ENCODE data around the gene MRPL55. TPM values are rescaled to one million over a fixed set of nuclear protein-coding genes. Genes with fewer than 3 reads are reported as not detected.

The MRPL55 gene
- 69.1 and 72.9 TPM in 2 replicates for total RNA-seq

DNA sequence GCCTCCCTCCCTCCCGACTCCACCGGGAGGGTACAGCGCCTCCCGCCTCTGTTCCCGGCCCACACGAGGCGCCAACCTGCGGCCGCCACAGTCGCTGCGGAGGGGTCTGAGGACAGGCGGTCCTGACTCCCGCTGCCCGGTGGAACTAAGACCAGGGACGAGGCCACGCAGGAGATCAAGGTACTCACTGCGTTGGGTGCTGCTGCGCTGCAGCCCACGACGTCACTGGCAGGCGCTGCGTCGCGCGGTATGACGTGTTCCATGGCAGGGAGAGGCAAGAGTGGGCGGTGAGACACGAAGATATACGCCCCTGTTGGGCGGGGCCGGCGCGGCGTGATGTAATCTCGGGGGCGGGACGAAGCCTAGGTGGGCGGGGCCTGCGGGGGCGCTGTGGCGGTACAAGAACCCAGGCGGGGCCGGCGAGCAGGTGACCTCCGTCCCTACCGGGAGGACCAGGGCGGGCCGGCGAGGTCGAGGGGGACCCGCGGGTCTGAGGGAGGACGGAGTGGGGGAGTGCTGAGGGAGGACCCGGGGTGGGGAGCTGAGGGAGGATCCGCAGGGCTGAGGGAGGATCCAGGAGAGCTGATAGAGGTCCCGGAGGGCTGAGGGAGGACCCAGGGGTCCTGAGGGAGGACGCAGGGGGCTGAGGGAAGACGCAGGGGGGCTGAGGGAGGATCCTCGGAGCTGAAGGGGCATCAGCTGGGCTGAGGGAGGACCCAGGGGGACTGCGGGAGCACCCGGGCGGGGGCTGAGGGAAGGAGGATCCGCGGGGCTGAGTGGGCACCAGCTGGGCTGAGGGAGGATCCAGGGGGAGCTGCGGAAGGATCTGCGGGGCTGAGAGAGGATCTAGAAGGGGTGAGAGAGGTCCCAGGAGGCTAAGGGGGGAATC is at the start of gene MRPL55:
MRPL55 (minus strand) TSS at position 227 of the 889 bp plus-strand sequence. CDS start 1,039 bp downstream, outside the sequence.

DNA sequence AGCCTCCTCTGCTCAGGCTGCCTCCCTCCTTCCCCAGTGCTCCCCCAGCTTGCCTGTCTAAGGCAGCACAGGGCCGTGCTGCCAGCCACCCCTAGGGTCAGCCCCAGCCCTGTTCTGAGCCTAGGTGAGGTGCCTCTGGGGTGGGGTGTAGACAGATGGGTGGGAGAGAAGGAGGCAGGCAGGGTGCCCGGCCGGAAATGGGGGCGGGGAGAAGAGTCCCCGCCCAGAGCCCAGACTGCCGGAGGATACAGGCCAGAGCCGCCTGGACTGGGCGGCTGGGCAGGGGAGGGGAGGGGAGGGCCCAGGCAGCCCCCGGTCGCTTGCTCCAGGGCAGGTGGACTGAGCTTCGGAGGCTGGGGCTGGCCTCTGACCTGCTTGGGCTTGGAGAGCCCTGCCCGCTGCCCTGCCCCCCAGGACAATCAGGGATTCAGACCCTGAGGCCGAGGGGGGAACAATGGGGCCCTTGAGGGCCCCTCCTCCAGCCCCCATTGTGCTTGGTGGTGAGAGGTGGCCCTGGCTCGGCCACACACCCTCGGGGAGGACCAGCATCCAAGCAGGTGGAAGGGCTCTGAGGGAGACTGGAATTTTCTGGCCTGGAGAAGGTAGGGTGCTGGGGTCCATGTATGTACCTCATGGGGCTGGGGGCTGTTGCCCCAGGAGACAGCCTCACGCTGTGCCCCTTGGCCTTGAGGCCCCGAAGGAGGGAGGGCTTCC is 40.5 kb upstream of the MRPL55 start, which contains the start of gene GJC2:
GJC2 (plus strand) TSS at position 525 of the 714 bp plus-strand sequence. CDS start 7,829 bp downstream, outside the sequence.

DNA sequence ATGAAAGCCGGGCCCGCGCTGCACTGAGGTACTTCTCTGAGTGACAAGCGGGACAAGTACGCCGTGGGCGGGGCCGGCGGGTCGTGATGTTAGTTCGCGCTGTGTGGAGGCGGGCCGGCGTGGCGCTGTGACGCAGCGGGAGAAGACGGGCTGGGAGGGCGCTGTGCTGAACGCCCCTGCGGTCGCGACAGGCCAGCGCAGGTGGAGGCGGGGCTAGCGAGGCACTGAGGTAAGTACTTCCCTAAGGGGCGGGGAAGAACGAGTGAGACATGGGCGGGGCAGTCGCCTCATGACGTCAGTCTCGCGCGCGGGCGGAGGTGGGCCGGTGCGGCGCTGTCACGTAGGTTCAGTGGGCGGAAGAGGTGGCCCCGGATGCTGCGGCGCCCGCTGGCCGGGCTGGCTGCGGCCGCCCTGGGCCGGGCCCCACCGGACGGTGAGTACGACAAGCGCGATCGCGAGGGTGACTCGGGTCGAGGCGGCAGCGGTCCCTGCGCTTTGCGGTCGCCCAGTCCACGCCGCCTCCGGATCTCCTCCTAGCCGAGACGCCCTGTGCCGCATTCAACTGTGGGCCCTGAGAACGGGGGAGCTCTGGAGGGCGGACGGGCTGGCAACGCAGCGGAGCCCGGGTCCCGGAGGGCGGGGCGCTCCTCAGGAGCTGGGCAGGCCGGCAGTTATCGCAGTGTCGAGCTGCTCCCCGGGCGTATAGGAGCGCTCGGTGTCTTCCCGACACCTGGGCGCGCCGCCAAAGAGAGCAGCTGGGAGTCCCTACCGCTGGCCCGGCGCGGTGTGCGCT is 31.0 kb upstream of the MRPL55 start, which contains the start of gene GUK1:
GUK1 (plus strand) TSS at position 349 of the 793 bp plus-strand sequence; CDS start at position 373, 24 bp downstream.

DNA sequence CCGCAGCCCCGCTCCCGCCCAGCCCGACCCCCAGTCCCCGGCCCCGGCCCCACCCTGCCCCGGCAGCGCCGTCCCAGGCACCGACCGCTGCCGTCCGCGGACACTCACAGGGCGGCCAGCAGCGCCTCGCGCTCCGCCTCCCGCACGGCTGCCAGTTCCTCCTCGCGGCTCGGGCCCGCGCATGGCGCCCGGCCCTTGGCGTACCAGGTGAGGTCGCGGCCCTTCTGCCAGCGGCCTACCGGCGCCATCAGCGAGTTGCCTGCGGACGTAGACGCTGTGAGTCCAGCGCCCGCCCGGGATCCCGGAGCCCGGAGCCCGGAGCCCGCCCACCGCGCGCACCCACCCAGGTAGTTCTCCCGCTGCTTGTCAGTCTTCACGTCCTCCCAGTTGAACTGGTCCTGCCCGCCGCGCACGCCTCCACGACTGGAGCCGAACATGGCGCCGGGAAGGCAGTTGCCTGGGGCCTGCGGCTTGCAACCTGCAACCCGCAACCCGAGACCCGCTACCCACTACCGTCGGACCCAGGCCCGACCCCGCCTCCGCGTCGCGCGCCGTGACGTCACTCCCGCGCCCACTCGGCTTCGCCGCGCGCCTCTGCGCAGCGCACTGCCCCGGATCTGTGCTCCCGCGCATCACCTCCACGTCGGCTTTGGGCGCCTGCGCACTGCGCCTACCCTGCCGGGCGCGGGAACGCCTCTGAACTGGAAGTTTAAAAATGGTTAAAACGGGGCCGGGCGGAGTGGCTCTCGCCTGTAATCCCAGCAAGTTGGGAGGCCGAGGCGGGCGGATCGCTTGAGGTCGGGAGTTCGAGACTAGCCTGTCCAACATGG is 6.1 kb downstream of the MRPL55 start, which contains the start of gene C1orf35:
C1orf35 (minus strand) TSS at position 535 of the 830 bp plus-strand sequence; CDS start at position 437, 98 bp downstream.

DNA sequence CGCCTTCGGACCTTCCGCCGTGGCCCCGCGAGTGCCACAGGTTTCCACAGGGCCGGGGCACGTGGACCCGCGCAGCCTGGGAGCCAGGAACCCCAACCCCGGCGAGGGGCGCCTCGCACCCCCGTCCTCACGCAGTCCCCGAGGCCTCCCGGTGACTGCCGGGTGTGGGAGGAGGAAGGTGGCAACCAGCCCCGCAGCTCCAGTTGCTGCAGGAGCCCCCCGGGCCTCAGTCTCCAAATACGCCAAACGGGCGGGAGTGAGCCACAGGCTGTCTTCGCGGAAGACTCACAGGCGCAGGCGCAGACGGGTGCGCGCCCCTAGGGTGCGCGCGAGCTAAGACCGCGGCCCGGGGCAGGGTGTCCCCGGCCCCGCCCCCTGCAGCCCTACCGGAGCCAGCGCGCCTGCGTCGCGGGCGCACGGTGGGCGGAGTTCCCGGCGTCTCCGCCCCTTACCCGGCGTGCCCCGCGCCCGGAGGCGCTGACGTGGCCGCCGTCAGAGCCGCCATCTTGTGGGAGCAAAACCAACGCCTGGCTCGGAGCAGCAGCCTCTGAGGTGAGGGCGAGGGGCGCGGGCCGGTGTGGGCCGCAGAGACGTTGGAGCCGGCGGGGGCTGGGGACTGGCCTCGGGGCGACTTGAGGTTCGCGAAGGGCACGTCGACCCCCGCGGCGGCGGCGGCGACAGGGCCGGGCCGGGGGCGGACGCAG is 26.7 kb downstream of the MRPL55 start, which contains the start of gene ARF1:
ARF1 (plus strand) TSS at position 495 of the 704 bp plus-strand sequence. CDS start 14,407 bp downstream, outside the sequence.

Other genes starting within 250 kb of the MRPL55 start
- 0.28 and 0.38 TPM in 2 replicates for gene WNT9A, start 161.4 kb downstream of the MRPL55 start, total RNA-seq
- gene WNT3A, start 102.3 kb downstream of the MRPL55 start, total RNA-seq: not detected in 2 replicates
- 225 and 647 TPM in 2 replicates for gene ARF1, start 26.6 kb downstream of the MRPL55 start, total RNA-seq
- 7.0 and 13.4 TPM in 2 replicates for gene C1orf35, start 6.0 kb downstream of the MRPL55 start, total RNA-seq
- 488 and 596 TPM in 2 replicates for gene GUK1, start 31.0 kb upstream of the MRPL55 start, total RNA-seq
- gene GJC2, start 40.6 kb upstream of the MRPL55 start, total RNA-seq: 2.7 and 3.1 TPM in 2 replicates
- gene IBA57, start 56.5 kb upstream of the MRPL55 start, total RNA-seq: 2.3 and 4.0 TPM in 2 replicates
- 2.9 and 10.1 TPM in 2 replicates for gene OBSCN, start 98.7 kb upstream of the MRPL55 start, total RNA-seq